ENCODE data around the gene CEACAM21.

CEACAM21 gene

GRCh38 chr19:41584931-41585330 lies 9.0 kb downstream of the CEACAM21 start:
- Histone ChIP-seq H3K9ac (ENCODE audit: low read length) (no peak overlapping the region), H3K9me3 (ENCODE audit: insufficient read depth, low read length) (peaks cover 11% of the 10 kb centered on the region; the same call in 1 of the 2 replicates), H2AFZ (ENCODE audit: low read depth, low read length) (no peak overlapping the region), H3K4me3 (ENCODE audit: low read length) (no peak overlapping the region), H4K20me1 (ENCODE audit: insufficient read depth, low read length) (peaks cover 4% of the 10 kb centered on the region), H3K27ac (ENCODE audit: low read length) (no peak overlapping the region), H3K27me3 (ENCODE audit: low read depth, low read length) (peaks cover 4% of the 10 kb centered on the region; the same call in 1 of the 2 replicates), H3K4me2 (ENCODE audit: low read length) (no peak overlapping the region), H3K4me1 (ENCODE audit: low read length) (no peaks in the 10 kb centered on the region), H3K79me2 (ENCODE audit: low read length) (no peaks in the 10 kb centered on the region), H3K36me3 (replicated peaks; ENCODE audit: low read depth, low read length) (no peaks in the 10 kb centered on the region)
- TF ChIP-seq CTCF (IDR thresholded peaks at IDR 0.05; ENCODE audit: low read depth, low read length) (no peak), EZH2phosphoT487 (IDR thresholded peaks at IDR 0.05; ENCODE audit: low read depth) (no peak)

- H3K27me3 ChIP-seq (ENCODE audit: low read depth, low read length), result peaks cover 13% of the 10 kb centered on the region
- peaks cover 4% of the 10 kb centered on the region for H4K20me1 ChIP-seq (ENCODE audit: insufficient read depth, low read length)
- 0 out of 2 replicates have a peak, but pooled peaks cover 5% of the 10 kb centered on the region for H3K9me3 ChIP-seq (ENCODE audit: insufficient read depth, low read length)
- H3K79me2 ChIP-seq (ENCODE audit: low read length), result no peaks in the 10 kb centered on the region
- no peaks in the 10 kb centered on the region for H3K36me3 ChIP-seq (replicated peaks; ENCODE audit: low read depth, low read length)
- no peak overlapping the region for H3K4me3 ChIP-seq (ENCODE audit: low read length)
- no peak overlapping the region for H3K9ac ChIP-seq (ENCODE audit: low read length)
- TF ChIP-seq CTCF (IDR thresholded peaks at IDR 0.05; ENCODE audit: low read depth, low read length) (no peak), EZH2phosphoT487 (IDR thresholded peaks at IDR 0.05; ENCODE audit: low read depth) (no peak)
- H2AFZ ChIP-seq (ENCODE audit: low read depth, low read length), result no peak overlapping the region
- no peak overlapping the region for H3K27ac ChIP-seq (ENCODE audit: low read length)
- no peak overlapping the region for H3K4me2 ChIP-seq (ENCODE audit: low read length)
- H3K4me1 ChIP-seq (ENCODE audit: low read length), result no peaks in the 10 kb centered on the region
Measured at GRCh38 chr19:41586064-41586463, 10.1 kb downstream of the CEACAM21 start.

GRCh38 chr19:41587101-41587837 lies 11.3 kb downstream of the CEACAM21 start:
- Histone ChIP-seq H2AFZ (ENCODE audit: low read depth, low read length) (no peak overlapping the region), H3K27me3 (ENCODE audit: low read depth, low read length) (peaks cover 18% of the 10 kb centered on the region), H3K9ac (ENCODE audit: low read length) (no peak overlapping the region), H3K27ac (ENCODE audit: low read length) (no peak overlapping the region), H3K4me2 (ENCODE audit: low read length) (no peak overlapping the region), H4K20me1 (ENCODE audit: insufficient read depth, low read length) (peaks cover 4% of the 10 kb centered on the region), H3K4me3 (ENCODE audit: low read length) (no peak overlapping the region), H3K9me3 (ENCODE audit: insufficient read depth, low read length) (0 out of 2 replicates have a peak, but pooled peaks cover 3% of the 10 kb centered on the region), H3K36me3 (replicated peaks; ENCODE audit: low read depth, low read length) (no peaks in the 10 kb centered on the region), H3K79me2 (ENCODE audit: low read length) (no peaks in the 10 kb centered on the region), H3K4me1 (ENCODE audit: low read length) (no peaks in the 10 kb centered on the region)
- no peak for TF ChIP-seq EZH2phosphoT487 (IDR thresholded peaks at IDR 0.05; ENCODE audit: low read depth)

DNA sequence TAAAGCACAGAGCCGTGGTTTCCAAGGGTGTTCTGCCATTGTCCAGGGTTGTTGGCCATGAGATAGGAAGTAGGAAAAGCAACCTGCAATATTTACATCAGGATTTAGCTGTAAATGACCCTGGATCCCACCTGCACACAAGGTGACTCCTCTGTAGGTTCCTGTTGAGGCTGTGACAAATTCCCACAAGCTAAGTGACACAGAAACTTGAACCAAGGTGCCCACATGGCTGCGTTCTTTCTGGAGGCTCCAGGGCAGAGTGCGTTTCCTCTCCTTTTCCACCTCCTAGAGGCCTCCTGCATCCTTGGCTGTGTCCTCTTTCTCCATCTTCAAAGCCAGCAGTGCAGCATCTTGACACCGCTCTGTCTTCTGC lies 11.9 kb downstream of the CEACAM21 start:
- Histone ChIP-seq H4K20me1 (ENCODE audit: insufficient read depth, low read length) (peaks cover 4% of the 10 kb centered on the region), H3K36me3 (replicated peaks; ENCODE audit: low read depth, low read length) (no peaks in the 10 kb centered on the region), H2AFZ (ENCODE audit: low read depth, low read length) (no peak overlapping the region), H3K9ac (ENCODE audit: low read length) (no peak overlapping the region), H3K4me2 (ENCODE audit: low read length) (no peak overlapping the region), H3K4me1 (ENCODE audit: low read length) (no peaks in the 10 kb centered on the region), H3K4me3 (ENCODE audit: low read length) (no peak overlapping the region), H3K9me3 (ENCODE audit: insufficient read depth, low read length) (no peaks in the 10 kb centered on the region), H3K27ac (ENCODE audit: low read length) (no peak overlapping the region), H3K79me2 (ENCODE audit: low read length) (no peaks in the 10 kb centered on the region), H3K27me3 (ENCODE audit: low read depth, low read length) (peaks cover 21% of the 10 kb centered on the region)
- no peak for TF ChIP-seq EZH2phosphoT487 (IDR thresholded peaks at IDR 0.05; ENCODE audit: low read depth)
- TF ChIP-seq CTCF (IDR thresholded peaks at IDR 0.05; ENCODE audit: low read depth, low read length), result no peak
